ENCODE measurements around the gene PDIA5. TPM values are rescaled to one million over a fixed set of nuclear protein-coding genes. Genes with fewer than 3 reads are reported as not detected.

Gene PDIA5
- 2.6 and 6.0 TPM in 2 replicates for total RNA-seq
- total RNA-seq (2013) = 3.8 TPM
- polyA plus RNA-seq = 3.8 and 4.6 TPM in 2 replicates
- 1.6 and 6.6 TPM in 2 replicates for polyA minus RNA-seq

GRCh38 chr3:123066896-123067688 is at the start of gene PDIA5:
Gene PDIA5 (plus strand): TSS chr3:123067025. CDS start chr3:123067165, 140 bp downstream.
- Histone ChIP-seq H3K27ac (ENCODE audit: low read length in 2 of 2) (no peak within 1 kb of the TSS), H3K4me3 (ENCODE audit: control extremely low read depth in 1 of 5, extremely low read depth in 1 of 5, insufficient read depth in 1 of 5, low read depth in 2 of 5, low read length in 4 of 5) (peak within 1 kb of the TSS; percentile 26 to 74 (median 61)), H3K4me2 (replicated peaks; ENCODE audit: low read depth, low read length, poor library complexity, severe bottlenecking) (peak within 1 kb of the TSS; percentile 94), H3K36me3 (replicated peaks in 1 of 2; ENCODE audit: control extremely low read depth in 1 of 2, control insufficient read depth in 1 of 2, extremely low read depth in 1 of 2, insufficient read depth in 2 of 2, low read length in 1 of 2) (no peaks in the 10 kb centered on the region), H3K79me2 (ENCODE audit: control insufficient read depth, insufficient read depth, low read length) (peaks cover 34% of the 10 kb centered on the region), H3K4me1 (ENCODE audit: control insufficient read depth in 2 of 2, insufficient read depth in 2 of 2, low read length in 2 of 2) (peaks cover 9 to 10% of the 10 kb centered on the region in 2 donors), H3K9ac (ENCODE audit: low read length) (peak within 1 kb of the TSS; percentile 79), H3K9me3 (ENCODE audit: control extremely low read depth in 1 of 3, control insufficient read depth in 2 of 3, insufficient read depth in 1 of 3, low read length in 2 of 3) (no peaks in the 10 kb centered on the region), H3K27me3 (replicated peaks in 1 of 4; ENCODE audit: control extremely low read depth in 1 of 4, control insufficient read depth in 3 of 4, insufficient read depth in 4 of 4, low read length in 3 of 4) (no peaks in the 10 kb centered on the region), H2AFZ (ENCODE audit: insufficient read depth, low read depth, low read length, poor library complexity, severe bottlenecking) (peak within 1 kb of the TSS; percentile 88), H4K20me1 (ENCODE audit: control insufficient read depth, insufficient read depth, low read length, poor library complexity, severe bottlenecking) (no peaks in the 10 kb centered on the region)
- Mint-ChIP-seq H3K4me1 (peaks cover 13% of the 10 kb centered on the region), H3K27ac (no peak within 1 kb of the TSS), H3K27me3 (no peaks in the 10 kb centered on the region), H3K4me3 (peak within 1 kb of the TSS; percentile 84), H3K9me3 (ENCODE audit: insufficient read depth) (no peaks in the 10 kb centered on the region)
- CTCF ChIA-PET = interaction anchor here (0.7 to 1.3 kb wide), 2 partner anchors 36 to 43 kb away, joined by 3 read pairs; no protein-coding TSS in a partner anchor
- ATAC-seq (ENCODE audit: low read depth) = peak; percentile 78
- under 1% methylated on average over 71 of the region's 72 CpGs for WGBS (ENCODE audit: insufficient coverage)
- intact Hi-C loops (cut with micrococcal nuclease) = no loop called here
- peak; percentile 52 for DNase-seq
- no peak for TF ChIP-seq CTCF (IDR thresholded peaks at IDR 0.05)
- TF ChIP-seq EZH2 (IDR thresholded peaks at IDR 0.05; ENCODE audit: borderline replicate concordance, insufficient read depth, low read depth, low read length, poor library complexity, severe bottlenecking) = no peak
- POLR2A ChIA-PET = interaction anchor here (1.1 kb wide), 1 partner anchor 39 kb away, joined by 3 read pairs; the partner anchor contains the start of gene SEMA5B

- no peaks in the 10 kb centered on the region for H4K20me1 ChIP-seq (ENCODE audit: control insufficient read depth, insufficient read depth, low read length, poor library complexity, severe bottlenecking)
- ChIA-PET POLR2A (no interaction called here), CTCF (interaction anchor here (1.0 to 3.0 kb wide), 2 partner anchors 9 to 11 kb away, joined by 3 to 15 read pairs; partner anchors contain the start of gene SEMA5B)
- H3K9me3 Mint-ChIP-seq (ENCODE audit: insufficient read depth) = no peaks in the 10 kb centered on the region
- H3K4me2 ChIP-seq (replicated peaks; ENCODE audit: low read depth, low read length, poor library complexity, severe bottlenecking) = no peak overlapping the region
- no peak overlapping the region for H3K4me3 Mint-ChIP-seq
- intact Hi-C loops (cut with micrococcal nuclease) = no loop called here
- ATAC-seq (ENCODE audit: low read depth) = no peak
- no peaks in the 10 kb centered on the region for H3K9me3 ChIP-seq (ENCODE audit: control extremely low read depth in 1 of 3, control insufficient read depth in 2 of 3, insufficient read depth in 1 of 3, low read length in 2 of 3)
- H3K27ac Mint-ChIP-seq = no peak overlapping the region
- H3K4me3 ChIP-seq (ENCODE audit: control extremely low read depth in 1 of 5, extremely low read depth in 1 of 5, insufficient read depth in 1 of 5, low read depth in 2 of 5, low read length in 4 of 5) = no peak overlapping the region
- no CpG with 5 or more reads among the region's 1 CpG for WGBS (ENCODE audit: insufficient coverage)
- no peak overlapping the region for H3K9ac ChIP-seq (ENCODE audit: low read length)
- peaks cover 34% of the 10 kb centered on the region for H3K27me3 Mint-ChIP-seq
- no peak for DNase-seq
- no peaks in the 10 kb centered on the region for H3K79me2 ChIP-seq (ENCODE audit: control insufficient read depth, insufficient read depth, low read length)
- peaks cover 0 to 16% (median 6%) of the 10 kb centered on the region in 4 experiments for H3K27me3 ChIP-seq (replicated peaks in 1 of 4; ENCODE audit: control extremely low read depth in 1 of 4, control insufficient read depth in 3 of 4, insufficient read depth in 4 of 4, low read length in 3 of 4)
- no peaks in the 10 kb centered on the region for H3K4me1 ChIP-seq (ENCODE audit: control insufficient read depth in 2 of 2, insufficient read depth in 2 of 2, low read length in 2 of 2)
- no peak overlapping the region for H2AFZ ChIP-seq (ENCODE audit: insufficient read depth, low read depth, low read length, poor library complexity, severe bottlenecking)
- no peak overlapping the region for H3K27ac ChIP-seq (ENCODE audit: low read length in 2 of 2)
- H3K4me1 Mint-ChIP-seq = no peaks in the 10 kb centered on the region
- no peaks in the 10 kb centered on the region for H3K36me3 ChIP-seq (replicated peaks in 1 of 2; ENCODE audit: control extremely low read depth in 1 of 2, control insufficient read depth in 1 of 2, extremely low read depth in 1 of 2, insufficient read depth in 2 of 2, low read length in 1 of 2)
- no peak for TF ChIP-seq EZH2 (IDR thresholded peaks at IDR 0.05; ENCODE audit: borderline replicate concordance, insufficient read depth, low read depth, low read length, poor library complexity, severe bottlenecking)
- TF ChIP-seq CTCF (IDR thresholded peaks at IDR 0.05) = no peak
Measured at GRCh38 chr3:123018683-123019082, 48.1 kb upstream of the PDIA5 start.
